HPDE6-E6E7 (cell line): ENCODE results near the gene FAM222A.
"Not testable (repeated sequence)": the region's sequence is repeated elsewhere in the genome, so short reads cannot be mapped to it uniquely, and the experiment has no call there.

Experiments used
- DNase-seq: peaks from one replicate; pipeline ENCODE4 v3.0.0; 2011; ENCODE audit warnings: missing footprints; ENCODE audit errors: extremely low spot score

The FAM222A gene

DNA sequence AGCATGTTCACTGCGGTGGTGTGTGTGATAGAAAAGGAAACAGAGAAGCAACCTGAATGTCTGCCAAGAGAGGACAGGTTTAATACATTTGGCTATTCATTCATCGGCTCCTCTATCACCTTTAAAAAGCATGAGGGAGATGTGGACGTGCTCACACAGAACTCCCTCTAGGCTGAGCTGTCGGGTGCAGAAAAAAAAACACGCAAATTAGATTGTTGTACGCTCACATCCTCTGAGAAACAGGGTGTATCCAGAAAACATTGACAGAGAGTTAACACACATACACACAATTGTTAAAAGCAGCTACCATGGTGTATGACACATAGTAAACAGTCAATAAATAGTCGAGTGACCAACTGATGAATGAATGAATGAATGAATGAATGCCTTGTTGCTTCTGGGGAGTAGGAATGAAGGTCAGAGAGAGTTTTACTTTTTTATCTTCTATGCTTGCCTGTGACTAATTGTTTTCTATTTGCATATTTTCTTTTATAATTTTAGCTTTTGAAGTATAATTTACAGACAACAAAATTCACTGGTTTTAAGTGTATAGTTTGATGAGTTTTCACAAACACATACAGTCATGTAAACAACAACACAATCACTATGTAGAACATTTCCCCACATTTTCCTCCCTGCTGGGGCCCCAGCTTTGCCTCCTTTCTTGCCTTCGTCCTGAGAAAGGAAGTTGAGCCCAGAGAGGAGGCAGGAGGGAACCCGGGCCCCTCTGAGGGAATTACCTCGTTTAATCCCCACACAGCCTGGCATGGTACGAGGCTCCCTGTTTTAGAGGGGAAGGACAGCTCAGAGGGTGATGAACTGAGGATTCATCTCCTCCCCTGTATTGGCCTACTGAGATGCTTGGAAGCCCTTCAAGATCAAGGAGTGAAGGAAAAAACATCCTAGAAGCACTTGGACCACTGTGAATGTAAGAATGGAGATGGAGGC, 19.7 kb upstream of the FAM222A start:
- no peak for DNase-seq

DNA sequence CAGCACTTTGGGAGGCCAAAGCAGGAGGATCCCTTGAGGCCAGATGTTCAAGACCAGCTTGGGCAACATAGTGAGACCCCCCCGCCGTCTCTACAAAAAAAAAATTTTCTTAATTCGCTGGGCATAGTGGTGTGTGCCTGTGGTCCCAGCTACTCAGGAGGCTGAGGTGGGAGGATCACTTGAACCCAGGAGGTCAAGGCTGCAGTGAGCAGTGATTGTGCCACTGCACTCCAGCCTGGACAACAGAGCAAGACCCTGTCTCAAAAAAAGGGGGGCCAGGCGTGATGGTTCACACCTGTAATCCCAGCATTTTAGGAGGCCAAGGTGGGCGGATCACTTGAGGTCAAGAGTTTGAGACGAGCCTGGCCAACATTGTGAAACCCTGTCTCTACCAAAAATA, 19.0 kb upstream of the FAM222A start:
- not testable (repeated sequence) for DNase-seq

DNA sequence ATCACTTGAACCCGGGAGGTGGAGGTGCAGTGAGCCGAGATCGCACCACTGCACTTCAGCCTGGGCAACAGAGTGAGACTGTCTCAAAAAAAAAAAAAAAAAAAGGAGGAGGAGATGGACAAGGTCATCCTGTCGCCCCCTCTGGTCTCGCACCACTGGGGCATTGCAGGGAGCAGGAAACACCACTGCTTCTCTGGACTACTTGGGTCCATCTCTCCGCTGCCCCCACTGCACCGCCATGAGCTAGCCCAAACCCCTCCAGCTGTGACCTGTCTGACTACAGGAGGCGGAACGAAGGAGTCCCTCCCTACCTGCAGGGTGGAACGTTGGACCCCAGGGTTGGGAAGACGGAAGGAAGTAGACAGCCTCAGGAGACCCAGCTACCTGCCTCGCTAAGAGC, 18.2 kb upstream of the FAM222A start:
- DNase-seq: no peak

DNA sequence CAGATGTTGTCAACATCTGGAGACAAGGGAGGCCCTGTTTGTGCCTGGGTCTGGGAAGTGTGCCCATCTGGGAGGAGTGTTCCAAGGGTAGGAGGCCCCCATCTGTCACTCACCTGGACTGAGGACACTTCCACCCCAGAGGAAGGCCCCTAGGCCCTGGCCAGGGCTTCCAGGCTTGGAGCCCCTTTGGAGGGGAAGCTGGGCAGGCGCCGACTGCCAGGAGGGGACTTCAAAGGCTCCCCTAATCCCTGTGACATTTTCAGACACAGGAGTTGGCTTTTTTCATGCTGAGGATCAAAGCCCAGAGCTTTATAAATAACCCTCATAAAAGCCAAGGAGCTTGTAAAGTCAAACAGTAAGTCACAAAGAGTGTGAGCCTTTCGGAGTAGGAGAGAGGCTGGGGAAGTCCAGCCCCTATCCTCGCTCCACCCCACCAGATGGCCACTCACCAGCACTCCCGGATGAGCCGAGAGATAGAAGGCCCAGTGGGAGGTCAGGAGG, 17.6 kb upstream of the FAM222A start:
- DNase-seq: no peak

DNA sequence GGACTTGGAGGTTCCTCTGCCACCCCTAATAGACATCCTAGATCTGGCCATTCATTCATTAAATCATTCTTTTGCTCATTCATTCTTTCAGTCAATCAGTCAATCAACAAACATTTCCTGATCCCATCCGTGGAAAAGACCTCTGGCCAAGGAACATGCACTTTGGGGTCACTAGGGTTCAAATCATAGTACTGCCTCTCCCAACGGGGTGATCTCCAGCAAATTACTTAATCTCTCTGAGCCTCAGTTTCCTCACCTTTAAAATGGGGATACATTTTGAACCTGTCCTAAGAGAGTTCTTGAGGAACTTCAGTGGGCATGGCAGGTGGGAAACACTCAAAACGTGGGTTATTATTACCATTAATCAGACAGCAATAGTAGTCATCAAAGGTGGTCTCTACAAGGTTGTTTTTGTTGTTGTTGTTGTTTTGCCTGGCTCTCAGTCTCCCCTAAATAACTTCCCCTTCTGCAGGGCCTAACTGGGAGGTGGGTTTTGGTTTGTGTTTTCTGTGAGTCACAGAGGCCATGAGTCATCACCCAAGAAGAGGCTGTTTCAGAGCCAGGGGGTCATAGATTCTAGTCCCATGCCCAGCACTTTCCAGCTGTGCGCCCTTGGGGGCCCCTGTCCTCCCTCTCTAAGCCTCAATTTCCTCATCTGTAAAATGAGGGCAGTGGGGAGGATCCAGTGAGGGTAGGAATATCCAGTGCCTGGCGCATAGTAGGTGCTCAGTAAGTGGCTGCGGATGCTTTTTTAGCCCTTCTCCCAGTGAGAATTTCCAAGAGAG, 16.9 kb upstream of the FAM222A start:
- no peak for DNase-seq

DNA sequence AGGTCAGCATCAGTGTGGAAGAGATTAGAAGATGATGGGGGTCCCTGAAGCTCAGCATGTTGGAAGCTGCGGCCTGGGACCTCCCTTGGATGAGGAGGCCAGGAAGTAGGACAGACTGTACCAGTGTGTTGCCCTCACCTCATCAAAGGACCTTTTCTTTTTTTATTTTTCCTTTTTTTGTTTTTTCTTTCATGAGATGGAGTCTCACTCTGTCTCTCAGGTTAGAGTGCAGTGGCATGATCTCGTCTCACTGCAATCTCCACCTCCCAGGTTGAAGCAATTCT, 16.4 kb upstream of the FAM222A start:
- no peak for DNase-seq

DNA sequence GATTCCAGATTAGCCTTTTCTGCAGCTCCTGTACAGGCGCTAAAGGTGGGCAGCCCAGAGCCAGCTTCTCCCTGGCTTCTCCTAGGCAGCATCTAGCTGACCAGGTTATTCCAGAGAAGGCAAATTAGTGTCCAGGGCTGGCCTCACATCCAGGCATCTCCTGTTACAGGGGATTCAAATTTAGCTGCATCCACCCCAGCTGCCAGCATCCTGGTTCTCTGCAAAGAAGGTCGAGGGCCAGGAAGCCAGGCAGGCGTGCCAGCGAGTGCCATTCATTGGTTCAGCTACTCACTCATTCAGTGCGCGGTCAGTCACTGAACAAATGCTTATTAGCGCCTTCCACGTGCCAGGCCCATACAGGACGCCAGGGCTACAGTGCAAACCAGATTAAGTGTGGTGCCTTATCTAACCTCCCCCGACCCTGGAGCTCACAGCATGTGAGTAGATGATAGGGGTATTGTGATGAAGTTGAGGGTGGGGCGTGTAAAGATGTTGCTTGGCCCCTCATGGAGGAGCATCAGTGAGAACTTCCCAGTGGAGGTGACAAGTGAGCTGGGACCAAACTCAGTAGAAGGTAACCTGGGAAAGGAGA, 15.7 kb upstream of the FAM222A start:
- DNase-seq: no peak

DNA sequence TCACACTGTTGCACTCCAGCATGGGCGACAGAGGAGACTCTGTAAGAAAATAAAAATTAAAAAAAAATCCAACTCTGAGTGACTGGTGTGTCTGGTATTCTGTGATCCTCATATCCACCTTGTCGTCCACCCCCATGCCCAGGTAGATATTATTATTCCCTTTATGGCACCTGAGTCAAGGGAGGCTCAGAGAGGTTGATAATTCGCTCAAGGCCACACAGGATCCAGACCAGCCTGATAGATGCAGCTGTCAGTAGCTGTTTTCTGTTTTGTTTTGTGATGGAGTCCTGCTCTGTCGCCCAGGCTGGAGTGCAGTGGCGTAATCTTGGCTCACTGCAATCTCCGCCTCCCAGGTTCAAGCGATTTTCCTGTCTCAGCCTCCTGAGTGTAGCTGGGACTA, 14.8 kb upstream of the FAM222A start:
- no peak for DNase-seq

DNA sequence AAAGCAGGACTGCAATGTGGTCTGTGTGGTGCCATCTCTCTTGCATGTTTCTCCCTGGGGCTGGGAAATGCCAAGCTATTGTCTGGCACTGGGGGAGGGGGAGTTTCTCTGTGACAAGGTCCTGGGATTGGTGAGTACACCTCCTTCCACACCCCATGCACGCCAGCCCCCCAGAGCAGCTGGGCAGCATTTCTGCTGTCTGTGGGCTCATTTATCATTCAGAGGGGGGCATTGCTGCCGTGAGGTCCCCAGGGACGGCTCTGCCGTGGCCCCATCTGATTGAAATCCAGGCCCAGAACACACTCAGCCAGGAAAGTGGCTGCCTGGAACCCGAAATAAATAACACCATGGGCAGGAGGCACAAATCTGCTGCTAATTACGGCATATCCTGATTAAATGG, 12.6 kb upstream of the FAM222A start:
- no peak for DNase-seq

DNA sequence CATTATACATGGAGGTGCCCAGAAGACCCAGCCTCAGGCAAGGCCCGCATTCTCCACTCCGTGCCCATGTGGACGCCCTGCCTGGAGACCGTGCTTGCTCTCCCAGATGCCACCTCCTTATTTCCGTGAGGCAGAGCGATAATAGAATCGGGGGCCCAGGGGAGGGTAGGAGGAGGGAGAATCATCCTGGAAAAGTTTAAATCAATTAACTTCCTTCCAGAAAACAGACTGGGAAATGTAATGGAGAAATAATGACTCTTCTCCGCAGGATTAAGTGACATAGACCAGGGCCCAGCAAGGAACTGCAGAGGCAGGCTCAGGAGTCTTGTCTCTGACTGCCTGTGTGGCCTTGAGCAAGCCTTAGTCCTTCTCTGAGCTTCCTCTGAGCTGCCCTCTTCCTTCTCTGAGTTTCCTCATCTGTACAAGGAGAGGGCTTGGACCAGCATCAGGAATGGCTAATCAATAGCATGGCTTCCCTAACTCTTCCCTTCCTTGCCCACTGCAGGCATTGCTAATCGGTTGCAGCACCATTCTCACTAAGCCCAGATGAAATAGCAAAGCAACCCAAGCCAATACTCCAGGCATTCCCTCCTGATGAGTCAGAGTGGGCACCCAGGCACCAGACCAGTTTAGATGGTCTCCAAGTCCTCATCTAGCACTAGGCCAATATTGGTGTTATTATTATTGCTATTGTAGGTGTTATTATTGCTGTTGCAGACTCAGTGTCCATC, 11.3 kb upstream of the FAM222A start:
- no peak for DNase-seq

DNA sequence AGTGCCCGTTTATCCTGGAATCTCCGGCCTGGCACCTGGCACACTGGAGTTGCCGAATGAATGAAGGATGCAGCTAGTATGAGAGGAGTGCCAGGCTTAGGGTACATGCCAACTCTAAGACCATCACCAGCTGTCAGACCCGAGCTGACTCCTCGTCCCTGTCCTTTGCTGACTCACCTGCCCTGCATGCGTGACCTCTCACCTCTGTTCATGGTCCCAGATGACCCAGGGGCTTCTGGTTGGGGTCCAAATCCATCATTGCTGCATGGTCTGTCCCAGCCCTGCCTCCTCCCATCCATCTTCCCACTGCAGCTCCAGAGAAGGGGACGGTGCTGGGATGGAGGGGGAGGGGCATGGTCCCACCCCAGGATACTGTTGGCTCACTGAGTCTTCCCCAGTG, 9.9 kb upstream of the FAM222A start:
- no peak for DNase-seq

DNA sequence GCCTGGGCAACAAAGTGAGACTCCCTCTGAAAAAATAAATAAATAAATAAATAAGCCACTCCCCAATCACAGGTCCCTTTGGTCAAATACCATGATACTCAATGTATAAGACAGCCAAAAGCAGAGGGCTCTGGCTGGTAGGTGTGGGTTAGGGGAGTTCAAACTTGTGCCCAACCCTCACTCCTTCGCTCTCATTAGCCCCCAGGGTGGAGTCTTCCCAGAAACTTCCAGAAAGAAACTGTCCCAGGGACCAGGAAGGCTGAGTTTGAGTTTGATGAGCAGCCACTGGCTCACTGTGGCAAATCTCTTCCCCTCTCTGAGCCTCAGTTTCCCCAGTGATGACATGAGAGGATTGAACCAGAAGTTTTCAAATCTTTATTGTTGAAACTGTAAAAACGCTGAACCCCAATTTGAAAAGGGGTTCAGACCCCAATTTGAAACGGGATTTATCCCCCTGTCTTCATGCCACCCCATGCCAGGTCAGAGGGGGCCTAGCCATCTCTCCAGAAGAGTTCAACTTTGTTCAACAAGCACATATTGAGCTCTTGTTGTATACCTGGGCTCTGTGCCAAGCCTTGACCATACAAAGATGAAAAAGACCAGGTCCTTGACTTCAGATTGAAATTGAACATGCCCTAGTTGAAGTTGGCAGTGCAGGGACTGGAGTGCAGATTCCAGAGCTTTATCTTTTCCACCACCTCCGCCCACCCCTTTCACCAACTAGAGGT, 9.1 kb upstream of the FAM222A start:
- DNase-seq: no peak

DNA sequence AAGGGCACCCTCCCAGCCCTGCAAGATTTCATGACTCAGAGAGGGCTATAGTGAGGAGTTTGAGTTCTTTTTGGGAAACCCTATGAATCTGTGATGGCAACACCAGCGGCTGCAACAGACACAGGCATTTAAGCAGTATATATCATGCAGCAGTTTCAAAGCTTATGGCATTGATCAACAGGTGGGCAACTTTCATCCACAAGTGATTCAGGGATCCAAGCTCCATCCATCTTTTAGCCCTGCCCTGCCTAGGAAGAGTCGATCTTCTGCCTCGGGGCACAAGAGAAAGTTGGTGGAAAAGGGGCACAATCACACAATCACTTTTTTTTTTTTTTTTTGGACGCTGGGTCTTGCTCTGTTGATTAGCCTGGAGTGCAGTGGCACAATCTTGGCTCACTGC, 8.3 kb upstream of the FAM222A start:
- no peak for DNase-seq

DNA sequence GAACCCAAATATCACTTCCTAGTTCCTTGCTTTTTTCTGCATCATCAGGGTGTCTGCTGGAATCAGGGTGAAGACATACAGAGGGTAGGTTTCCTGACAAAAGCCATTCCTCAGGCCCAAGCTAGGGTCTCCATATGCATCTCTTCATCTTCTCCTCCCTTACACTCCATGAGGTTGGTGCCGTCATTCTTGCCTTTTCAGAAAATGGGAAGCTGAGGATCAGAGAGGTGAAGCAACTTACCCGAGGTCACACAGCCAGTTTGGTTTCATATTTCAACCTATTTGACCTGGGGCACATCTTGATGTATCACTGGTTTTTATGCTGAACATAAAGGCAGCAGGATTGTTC, 7.3 kb upstream of the FAM222A start:
- no peak for DNase-seq

DNA sequence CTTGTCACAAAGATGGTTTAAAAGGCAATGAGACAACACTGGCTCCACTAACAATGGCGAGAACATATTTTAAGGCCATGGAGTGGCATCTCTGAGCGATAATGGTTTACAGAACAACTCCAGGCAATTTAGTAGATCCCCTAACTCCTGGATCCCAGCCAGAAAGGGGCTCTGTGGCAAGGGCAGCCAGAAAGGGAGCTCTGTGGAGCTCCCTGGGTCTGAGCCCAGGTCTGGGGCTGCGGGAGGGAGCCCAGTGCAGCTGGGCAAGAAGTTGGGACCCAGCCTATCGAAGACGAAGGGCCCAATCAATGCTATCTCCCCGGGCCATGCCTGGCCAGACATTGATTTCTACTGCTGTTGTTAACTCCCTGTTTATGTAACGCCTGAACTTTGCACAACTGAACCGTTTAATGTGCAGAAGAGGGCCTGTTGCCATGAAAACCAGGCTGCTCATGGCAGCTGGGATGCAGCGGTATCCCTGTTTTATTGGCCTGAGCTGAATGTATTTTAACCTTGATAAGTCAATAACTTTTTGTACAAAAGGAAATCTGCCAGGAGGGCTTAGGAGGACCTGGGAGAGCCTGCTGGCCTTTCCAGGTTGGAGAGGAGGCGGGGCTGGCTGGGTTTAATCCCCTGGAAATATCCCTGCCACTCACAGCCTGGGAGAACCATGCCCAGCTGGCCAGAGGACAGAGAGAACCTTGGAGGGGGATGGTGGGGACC, 6.7 kb upstream of the FAM222A start:
- DNase-seq: no peak

DNA sequence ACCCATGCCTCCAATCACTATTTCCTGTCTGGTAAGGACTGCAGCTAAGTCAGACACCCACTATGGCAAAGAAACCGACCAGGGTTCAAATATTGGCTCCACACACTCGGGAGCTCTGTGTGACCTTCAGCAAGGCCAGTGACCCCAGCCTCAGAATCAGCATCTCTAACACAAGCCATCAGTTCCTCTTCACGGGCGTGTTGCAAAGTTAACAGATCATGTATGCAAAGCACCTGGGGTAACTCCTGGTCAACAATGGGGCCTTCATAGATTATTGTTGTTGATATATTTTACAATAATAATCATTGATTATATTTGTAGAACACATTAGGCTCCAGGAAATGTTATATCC, 6.2 kb upstream of the FAM222A start:
- no peak for DNase-seq

DNA sequence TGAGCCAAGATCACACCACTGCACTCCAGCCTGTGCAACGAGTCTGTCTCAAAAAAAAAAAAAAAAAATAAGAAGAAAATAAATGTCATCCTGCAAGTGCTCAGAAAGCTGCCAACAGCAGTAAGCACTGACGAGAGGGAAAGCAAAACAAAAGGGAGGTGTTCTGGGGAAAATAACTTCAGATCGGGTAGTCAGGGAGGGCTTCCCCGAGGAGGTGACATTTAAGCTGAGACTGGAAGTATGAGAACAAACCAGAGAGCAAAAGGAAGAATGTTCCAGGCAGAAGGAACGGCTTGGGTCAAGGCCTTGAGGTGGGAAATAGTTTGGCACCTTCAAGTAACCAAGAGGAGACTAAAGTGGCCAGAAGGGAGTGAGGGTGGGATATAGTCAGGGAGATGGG, 4.7 kb upstream of the FAM222A start:
- no peak for DNase-seq

DNA sequence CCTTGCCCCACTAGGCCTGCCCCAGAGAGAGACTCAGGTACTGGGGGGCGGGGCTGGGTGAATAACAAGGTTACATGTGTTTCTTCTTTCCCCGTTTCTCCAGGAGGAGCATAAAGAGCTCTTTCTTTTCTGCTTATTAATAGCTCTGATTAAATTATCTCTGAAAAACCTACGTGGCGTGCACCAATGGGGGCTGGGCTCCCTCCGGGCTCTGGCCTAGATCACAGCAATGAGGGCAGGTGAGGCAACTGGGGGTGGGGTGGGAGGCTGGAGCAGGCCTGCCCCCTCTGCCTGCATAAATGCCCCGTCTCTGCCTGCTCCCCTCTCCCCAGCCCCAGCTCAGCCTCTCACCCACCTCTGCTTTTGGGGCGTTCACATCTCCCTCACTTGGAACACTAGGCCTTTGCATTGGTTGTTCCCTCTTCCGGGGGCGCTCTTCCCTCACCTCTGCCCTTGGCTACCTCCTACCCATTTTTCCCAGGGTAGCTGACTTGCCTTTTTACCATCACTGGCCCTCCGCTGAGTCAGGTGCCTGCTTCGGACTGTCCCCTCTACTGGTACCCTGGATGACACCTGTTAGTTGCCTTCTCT, 4.1 kb upstream of the FAM222A start:
- DNase-seq: no peak

DNA sequence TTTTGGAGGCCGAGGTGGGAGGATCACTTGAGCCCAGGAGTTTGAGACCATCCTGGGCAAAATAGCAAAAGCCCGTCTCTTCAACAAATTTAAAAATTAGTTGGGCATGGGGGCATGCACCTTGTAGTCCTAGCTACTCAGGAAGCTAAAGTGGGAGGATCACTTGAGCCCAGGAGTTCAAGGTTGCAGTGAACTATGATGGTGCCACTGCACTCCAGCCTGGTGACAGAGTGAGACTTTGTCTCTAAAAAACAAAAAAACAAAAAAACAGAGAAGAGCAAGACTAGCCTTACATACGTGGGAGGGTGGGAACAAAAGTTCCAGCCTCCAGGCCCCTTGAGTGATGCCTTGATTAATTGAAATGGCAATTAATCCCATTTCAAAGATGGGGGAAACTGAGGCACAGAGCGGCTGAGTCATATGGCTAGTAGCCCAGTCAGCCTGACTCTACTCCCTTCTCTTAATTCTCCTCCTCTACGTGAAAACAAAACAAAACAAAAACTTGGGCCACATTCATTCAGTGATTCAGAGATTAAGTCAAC, 3.3 kb upstream of the FAM222A start:
- no peak for DNase-seq
